ENCODE results near the gene SORL1. TPM values are rescaled to one million over a fixed set of nuclear protein-coding genes. Genes with fewer than 3 reads are reported as not detected.

The SORL1 gene
- total and polyA plus RNA-seq, 2 donors from 2014 or later, result 15.2 to 74.2 TPM

- no peak for FAIRE-seq
- Histone ChIP-seq H3K4me1 (ENCODE audit: control insufficient read depth in 2 of 3, insufficient read depth in 2 of 3, low read depth in 1 of 3, low read length in 3 of 3) (peaks cover 0 to 18% (median 0%) of the 10 kb centered on the region in 3 donors), H3K36me3 (ENCODE audit: control insufficient read depth in 2 of 3, insufficient read depth in 3 of 3, low read length in 3 of 3) (peaks cover 0 to 3% (median 0%) of the 10 kb centered on the region in 3 donors), H3K27ac (ENCODE audit: low read depth in 2 of 2, low read length in 2 of 2) (no peak overlapping the region), H3K27me3 (ENCODE audit: control insufficient read depth, insufficient read depth, low read length) (no peaks in the 10 kb centered on the region), H3K9ac (ENCODE audit: low read length in 3 of 3) (no peak overlapping the region), H3K4me3 (ENCODE audit: low read length in 3 of 3) (no peak overlapping the region), H3K9me3 (ENCODE audit: control insufficient read depth in 2 of 3, insufficient read depth in 1 of 3, low read length in 3 of 3) (no peaks in the 10 kb centered on the region)
- no peak for TF ChIP-seq CTCF (IDR thresholded peaks at IDR 0.05; ENCODE audit: borderline replicate concordance, extremely low read depth, insufficient read depth)
- intact Hi-C loops (cut with DNase I), result no loop called here
- DNase-seq, result no peak
Measured at GRCh38 chr11:121483805-121484480, 31.8 kb downstream of the SORL1 start.

- Histone ChIP-seq H3K4me3 (ENCODE audit: low read length in 3 of 3) (no peak overlapping the region), H3K4me1 (ENCODE audit: control insufficient read depth in 2 of 3, insufficient read depth in 2 of 3, low read depth in 1 of 3, low read length in 3 of 3) (peaks cover 0 to 12% (median 0%) of the 10 kb centered on the region in 3 donors), H3K27me3 (ENCODE audit: control insufficient read depth, insufficient read depth, low read length) (no peaks in the 10 kb centered on the region), H3K36me3 (ENCODE audit: control insufficient read depth in 2 of 3, insufficient read depth in 3 of 3, low read length in 3 of 3) (peaks cover 0 to 16% (median 0%) of the 10 kb centered on the region in 3 donors), H3K9me3 (ENCODE audit: control insufficient read depth in 2 of 3, insufficient read depth in 1 of 3, low read length in 3 of 3) (no peaks in the 10 kb centered on the region), H3K9ac (ENCODE audit: low read length in 3 of 3) (no peak overlapping the region), H3K27ac (ENCODE audit: low read depth in 2 of 2, low read length in 2 of 2) (no peak overlapping the region)
- no peak for DNase-seq
- TF ChIP-seq CTCF (IDR thresholded peaks at IDR 0.05; ENCODE audit: borderline replicate concordance, extremely low read depth, insufficient read depth), result no peak
- FAIRE-seq, result no peak
- intact Hi-C loops (cut with DNase I), result no loop called here
Measured at GRCh38 chr11:121485216-121485615, 33.1 kb downstream of the SORL1 start.

- no peak overlapping the region for H3K9ac ChIP-seq (ENCODE audit: low read length in 3 of 3)
- TF ChIP-seq CTCF (IDR thresholded peaks at IDR 0.05; ENCODE audit: borderline replicate concordance, extremely low read depth, insufficient read depth), result no peak
- intact Hi-C loops (cut with DNase I), result no loop called here
- H3K27me3 ChIP-seq (ENCODE audit: control insufficient read depth, insufficient read depth, low read length), result no peaks in the 10 kb centered on the region
- peaks cover 0 to 16% (median 0%) of the 10 kb centered on the region in 3 donors for H3K36me3 ChIP-seq (ENCODE audit: control insufficient read depth in 2 of 3, insufficient read depth in 3 of 3, low read length in 3 of 3)
- H3K4me3 ChIP-seq (ENCODE audit: low read length in 3 of 3), result no peak overlapping the region
- no peak for FAIRE-seq
- no peak for DNase-seq
- H3K4me1 ChIP-seq (ENCODE audit: control insufficient read depth in 2 of 3, insufficient read depth in 2 of 3, low read depth in 1 of 3, low read length in 3 of 3), result peaks cover 0 to 12% (median 0%) of the 10 kb centered on the region in 3 donors
- H3K27ac ChIP-seq (ENCODE audit: low read depth in 2 of 2, low read length in 2 of 2), result no peak overlapping the region
- no peaks in the 10 kb centered on the region for H3K9me3 ChIP-seq (ENCODE audit: control insufficient read depth in 2 of 3, insufficient read depth in 1 of 3, low read length in 3 of 3)
Measured at GRCh38 chr11:121486054-121486453, 33.9 kb downstream of the SORL1 start.
